ENCODE data around the gene GATA3.

DNA sequence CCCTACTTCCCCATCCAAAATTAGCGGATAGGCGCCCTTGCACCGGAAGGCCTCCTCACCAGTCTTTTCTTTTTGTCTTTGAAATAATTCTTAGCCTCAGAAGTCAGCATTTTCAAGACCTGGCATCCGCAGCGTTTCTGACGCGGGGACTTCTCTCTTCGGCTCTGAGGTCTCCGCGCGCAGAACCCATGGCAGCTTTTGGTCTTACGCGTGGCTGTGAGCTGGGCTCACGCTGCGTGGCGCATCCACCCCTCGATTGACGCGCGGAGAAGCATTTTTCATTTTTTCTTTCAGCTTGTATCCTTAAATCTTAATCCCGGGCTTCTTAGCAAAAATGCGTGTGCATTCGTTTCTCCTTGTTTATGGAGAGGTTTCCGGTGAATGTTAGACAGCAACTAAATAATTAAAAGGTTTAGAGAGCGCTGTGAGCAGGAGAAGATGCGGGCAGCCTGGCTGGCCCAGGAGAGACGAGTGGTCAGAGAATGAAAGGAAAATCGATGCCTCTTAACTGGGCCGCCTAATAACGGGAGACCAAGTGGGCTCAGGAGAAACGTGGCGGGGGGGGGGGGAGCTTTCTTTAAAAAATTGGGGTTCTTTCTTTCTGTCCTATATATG, 2.0 kb upstream of the GATA3 start:
- TF ChIP-seq POLR2A (IDR thresholded peaks at IDR 0.05) (no peak), CTCF (IDR thresholded peaks at IDR 0.05) (no peak), POLR2AphosphoS5 (IDR thresholded peaks at IDR 0.05) (peak in 1 of 4 donors; percentile 51)
